GM10266 (cell line): ENCODE results near the gene ATOH8.
"Not testable (repeated sequence)": the region's sequence is repeated elsewhere in the genome, so short reads cannot be mapped to it uniquely, and the experiment has no call there.

Experiments used
- DNase-seq: peaks from one replicate; pipeline ENCODE4 v3.0.0; 2012; ENCODE audit errors: extremely low spot score
- CTCF ChIP-seq: IDR thresholded peaks from 2 replicates; pipeline ENCODE4 v1.5.1; 2012; ENCODE audit warnings: mild to moderate bottlenecking, low read depth; ENCODE audit not compliant: control insufficient read depth, insufficient read depth; ENCODE audit errors: missing control alignments

The ATOH8 gene

GRCh38 chr2:85819811-85820510 is 66.2 kb downstream of the ATOH8 start:
- DNase-seq = no peak
- TF ChIP-seq CTCF = no peak

GRCh38 chr2:85822766-85823165 is 69.0 kb downstream of the ATOH8 start:
- TF ChIP-seq CTCF = no peak
- no peak for DNase-seq

- TF ChIP-seq CTCF = no peak
- no peak for DNase-seq
Observed at GRCh38 chr2:85823951-85824350, 70.2 kb downstream of the ATOH8 start.

- peak; percentile 81 for DNase-seq
- peak; percentile 92 for TF ChIP-seq CTCF
Observed at GRCh38 chr2:85826990-85827878, 73.4 kb downstream of the ATOH8 start.

GRCh38 chr2:85827879-85828569 is 74.2 kb downstream of the ATOH8 start:
- no peak for DNase-seq
- no peak for TF ChIP-seq CTCF

- DNase-seq = no peak
- TF ChIP-seq CTCF = no peak
Observed at GRCh38 chr2:85828725-85829124, 74.9 kb downstream of the ATOH8 start.

GRCh38 chr2:85829394-85829793 is 75.6 kb downstream of the ATOH8 start:
- DNase-seq = not testable (repeated sequence)
